HepG2 (cell line): Measurements from ENCODE around the gene NT5C. TPM values are rescaled to one million over a fixed set of nuclear protein-coding genes. Genes with fewer than 3 reads are reported as not detected.
A peak's percentile ranks its signal among the peaks of the same experiment; 100 is the strongest.

ENCODE experiments used
- ATAC-seq: fragments of 200-7000 bp; cut with Tn5 transposase; 3 replicates; pipeline ENCODE4 v1.9.1; 2020; ENCODE audit warnings: mild to moderate bottlenecking, moderate library complexity
- BruUV-seq: library from RNA; stranded (reverse); fragments of 400-500 nt; replicated peaks from 2 replicates; lab custom pipeline; 2021; lab: Mats Ljungman, UMichigan
- CTCF ChIA-PET: fragments of 300-600 bp; formaldehyde crosslinking; extraction: SDS; loops from one replicate; lab custom pipeline; 2021; ENCODE audit warnings: low total read pairs, inconsistent platforms, low intra/inter-chr PET ratio; lab: Yijun Ruan, JAX
- POLR2A ChIA-PET: fragments of 350-600 bp; sonication (Branson Sonifier 250); formaldehyde crosslinking; loops from one replicate; lab custom pipeline; 2020; ENCODE audit warnings: antibody characterized with exemption, inconsistent platforms; lab: Yijun Ruan, JAX
- DNase-seq: peaks from one replicate; pipeline ENCODE4 v3.0.0-alpha.2; 2015; ENCODE audit warnings: low spot score
- FAIRE-seq: peaks from 3 replicates; lab custom pipeline; 2011; peaks lifted over from hg19 to GRCh38; lab: Jason Lieb, UNC
- H2AFZ ChIP-seq: one replicate; pipeline ENCODE4 v1.6.1; 2011; ENCODE audit warnings: low read length, inconsistent platforms
- H3K27ac ChIP-seq: fragments of 300-600 bp; 3 replicates; pipeline ENCODE4 v1.8.0; 2011; ENCODE audit warnings: mixed run types, mild to moderate bottlenecking, mixed read lengths, low read length, inconsistent platforms; ENCODE audit not compliant: insufficient read depth; ENCODE audit errors: extremely low read length
- H3K27me3 ChIP-seq, 2 experiments: fragments of 200-600 bp in 1 of 2; 2 replicates in 1 of 2; 3 replicates in 1 of 2; pipeline versions ENCODE4 v1.6.0 to v1.8.0; 2011; ENCODE audit warnings: low read length in 2 of 2, mild to moderate bottlenecking in 2 of 2, moderate library complexity in 2 of 2, inconsistent platforms in 1 of 2; ENCODE audit not compliant: insufficient read depth in 2 of 2, control insufficient read depth in 1 of 2
- H3K36me3 ChIP-seq, 2 experiments: fragments of 200-600 bp in 1 of 2; replicated peaks in 1 of 2; 2 replicates in 1 of 2; 3 replicates in 1 of 2; pipeline versions ENCODE4 v1.5.1 to v1.8.0; 2011; ENCODE audit warnings: low read length in 2 of 2, inconsistent platforms in 1 of 2; ENCODE audit not compliant: insufficient read depth in 2 of 2, control insufficient read depth in 1 of 2
- H3K4me1 ChIP-seq: 2 replicates; pipeline ENCODE4 v1.5.1; 2012; ENCODE audit warnings: low read length, inconsistent platforms; ENCODE audit not compliant: insufficient read depth
- H3K4me2 ChIP-seq: 2 replicates; pipeline ENCODE4 v1.6.0; 2011; ENCODE audit warnings: low read depth, low read length, inconsistent platforms
- H3K4me3 ChIP-seq, 3 experiments: fragments of 200-600 bp in 1 of 3; sonication (generic), shearing (Covaris generic) in 1 of 3; replicated peaks in 1 of 3; 2 replicates each; pipeline ENCODE4 v1.5.1; 2011 to 2016; ENCODE audit warnings: low read length in 3 of 3, inconsistent platforms in 2 of 3, low read depth in 2 of 3, mild to moderate bottlenecking in 2 of 3, control low read depth in 1 of 3, mixed read lengths in 1 of 3; ENCODE audit not compliant: insufficient read depth in 1 of 3
- H3K79me2 ChIP-seq: one replicate; pipeline ENCODE4 v1.6.1; 2011; ENCODE audit warnings: low read length, inconsistent platforms; ENCODE audit not compliant: insufficient read depth
- H3K9ac ChIP-seq: 2 replicates; pipeline ENCODE4 v1.6.0; 2011; ENCODE audit warnings: mild to moderate bottlenecking, low read depth, low read length, inconsistent platforms; ENCODE audit not compliant: insufficient read depth
- H3K9me3 ChIP-seq: 2 replicates; pipeline ENCODE4 v1.5.1; 2012; ENCODE audit warnings: mild to moderate bottlenecking, low read length
- H4K20me1 ChIP-seq: 2 replicates; pipeline ENCODE4 v1.6.0; 2011; ENCODE audit warnings: inconsistent platforms, mild to moderate bottlenecking, low read length, moderate library complexity; ENCODE audit not compliant: insufficient read depth
- AGO2 ChIP-seq: fragments of 200-400 bp; formaldehyde crosslinking; optimal IDR thresholded peaks from 2 replicates; pipeline ENCODE3; 2017; ENCODE audit warnings: mild to moderate bottlenecking, low read depth, low read length, moderate library complexity
- AKAP8 ChIP-seq: sonication (generic); formaldehyde crosslinking; IDR thresholded peaks from 2 replicates; pipeline ENCODE4 v1.5.1; 2020; ENCODE audit warnings: mild to moderate bottlenecking, missing genetic modification reagents
- KDM5A ChIP-seq: fragments of 200-600 bp; sonication (generic); IDR thresholded peaks from 2 replicates; pipeline ENCODE4 v1.7.0; 2018; ENCODE audit warnings: antibody characterized with exemption, mild to moderate bottlenecking, low read length, borderline replicate concordance
- RFXAP ChIP-seq: sonication (generic); formaldehyde crosslinking; IDR thresholded peaks from 2 replicates; pipeline ENCODE4 v1.4.0; 2020; ENCODE audit warnings: missing genetic modification reagents, borderline replicate concordance
- SMAD1 ChIP-seq: sonication (generic); formaldehyde crosslinking; IDR thresholded peaks from 2 replicates; pipeline ENCODE4 v1.4.0; 2020; ENCODE audit warnings: missing genetic modification reagents, low read depth, mild to moderate bottlenecking, borderline replicate concordance
- ZBTB38 ChIP-seq: sonication (generic); formaldehyde crosslinking; IDR thresholded peaks from 2 replicates; pipeline ENCODE4 v1.5.1; 2020; ENCODE audit warnings: mild to moderate bottlenecking, missing genetic modification reagents
- ZBTB7B ChIP-seq: sonication (generic); formaldehyde crosslinking; IDR thresholded peaks from 2 replicates; pipeline ENCODE4 v1.4.0; 2020; ENCODE audit warnings: missing genetic modification reagents
- ZC3H13 ChIP-seq: sonication (generic); formaldehyde crosslinking; IDR thresholded peaks from 2 replicates; pipeline ENCODE4 v1.8.1; 2023; ENCODE audit warnings: mild to moderate bottlenecking, missing genetic modification reagents, moderate library complexity
- ZNF136 ChIP-seq: sonication (generic); formaldehyde crosslinking; IDR thresholded peaks from 2 replicates; pipeline ENCODE4 v1.8.1; 2022; ENCODE audit warnings: low read depth, mild to moderate bottlenecking, moderate library complexity, missing genetic modification reagents
- WGBS: methylation state at CpG from one replicate; pipeline ENCODE4 v1.1.6; 2017; ENCODE audit warnings: low lambda C conversion rate; 5-methylcytosine and 5-hydroxymethylcytosine counted together
- in situ Hi-C: cut with HindIII; loops from 2 replicates; pipeline ENCODE4 v1.10.0; 2017; ENCODE audit warnings: low pct_unique_long_range_greater_than_20kb; ENCODE audit not compliant: extremely low pct_ligation_motif_present
- intact Hi-C: fragments of 100-400 bp; cut with micrococcal nuclease; formaldehyde crosslinking; loops from one replicate; pipeline ENCODE4 v1.10.0; 2022; ENCODE audit not compliant: unreplicated experiment
- polyA plus RNA-seq, 8 experiments: library from polyadenylated mRNA; depleted of rRNA in 3 of 8; stranded (reverse) in 7 of 8; unstranded in 1 of 8; fragments of >200 nt; fragmentation: Illumina TruSeq in 4 of 8; extraction: Trizol in 4 of 8; gene quantifications; 2 replicates each; pipeline versions ENCODE4 v1.2.1 to v1.2.3, GENCODE V29; 2011 to 2016; ENCODE audit warnings: low read depth in 4 of 8, missing spikeins in 1 of 8, mixed read lengths in 1 of 8; ENCODE audit not compliant: insufficient read depth in 1 of 8
- total RNA-seq, 5 experiments: library from RNA; depleted of rRNA; stranded (reverse); fragments of >200 nt; fragmentation: Illumina TruSeq; extraction: Trizol; gene quantifications; 2 replicates each; pipeline ENCODE4 v1.2.3, GENCODE V29; 2016; ENCODE audit warnings: low read depth in 1 of 5
- TF ChIP-seq, protein P1 (sequence below): sonication (generic); formaldehyde crosslinking; IDR thresholded peaks from 2 replicates; pipeline ENCODE4 v1.5.0; 2020; ENCODE audit warnings: missing genetic modification reagents
- TF ChIP-seq, protein P2 (sequence below): sonication (generic); formaldehyde crosslinking; IDR thresholded peaks from 2 replicates; pipeline ENCODE4 v1.4.0; 2020; ENCODE audit warnings: missing genetic modification reagents, borderline replicate concordance
- TF ChIP-seq, protein P3 (sequence below): sonication (generic); formaldehyde crosslinking; IDR thresholded peaks from 2 replicates; pipeline ENCODE4 v1.9.0; 2021; ENCODE audit warnings: missing genetic modification reagents, borderline replicate concordance

NT5C gene
- total and polyA plus RNA-seq, 2 of the 13 experiments (the other 11 are each of a cell fraction or from before 2014, with no cell fraction given): 42.8 to 48.6 TPM

DNA sequence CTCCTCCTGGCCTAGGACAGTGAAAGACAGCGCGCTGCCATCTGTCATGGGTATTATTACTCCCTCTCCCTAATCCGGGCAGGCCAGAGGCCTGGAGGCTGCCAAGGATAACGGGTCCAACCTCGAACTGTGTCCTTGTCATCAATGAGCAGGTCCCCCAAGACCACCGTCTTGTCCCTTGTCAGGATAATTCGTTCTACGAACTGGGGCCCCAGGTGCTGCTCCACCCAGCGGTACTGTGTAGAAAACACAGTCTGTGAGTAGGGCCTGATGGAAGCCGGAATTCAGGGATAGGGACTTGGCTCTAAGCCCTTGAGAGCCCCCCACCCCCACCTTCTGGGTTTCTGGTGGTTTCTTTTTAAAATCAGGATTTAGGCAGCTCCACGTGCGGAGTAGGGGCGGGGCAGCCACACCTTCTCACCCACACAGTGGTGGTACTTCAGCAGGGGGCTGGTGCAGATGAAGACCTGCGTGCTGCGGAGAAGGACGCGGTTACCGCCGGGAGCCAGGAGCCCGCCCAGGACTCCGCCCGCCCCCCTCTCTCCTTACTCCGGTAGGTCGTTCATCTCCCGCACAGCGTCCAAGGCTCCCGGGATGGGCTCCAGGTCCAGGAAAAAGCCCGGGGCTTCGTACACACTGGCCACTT, 787 bp downstream of the NT5C start (continued):
- 0 out of 2 replicates have a peak, but pooled peaks have one; percentile 36 for TF ChIP-seq ZNF136
- TF ChIP-seq KDM5A: 0 out of 2 replicates have a peak, but pooled peaks have one; percentile 10
- TF ChIP-seq, protein P1, sequence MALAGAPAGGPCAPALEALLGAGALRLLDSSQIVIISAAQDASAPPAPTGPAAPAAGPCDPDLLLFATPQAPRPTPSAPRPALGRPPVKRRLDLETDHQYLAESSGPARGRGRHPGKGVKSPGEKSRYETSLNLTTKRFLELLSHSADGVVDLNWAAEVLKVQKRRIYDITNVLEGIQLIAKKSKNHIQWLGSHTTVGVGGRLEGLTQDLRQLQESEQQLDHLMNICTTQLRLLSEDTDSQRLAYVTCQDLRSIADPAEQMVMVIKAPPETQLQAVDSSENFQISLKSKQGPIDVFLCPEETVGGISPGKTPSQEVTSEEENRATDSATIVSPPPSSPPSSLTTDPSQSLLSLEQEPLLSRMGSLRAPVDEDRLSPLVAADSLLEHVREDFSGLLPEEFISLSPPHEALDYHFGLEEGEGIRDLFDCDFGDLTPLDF (CRISPR knock-in tag): no peak
- TF ChIP-seq ZBTB7B (CRISPR knock-in tag): peak; percentile 23; the same call in 1 of the 2 replicates

DNA sequence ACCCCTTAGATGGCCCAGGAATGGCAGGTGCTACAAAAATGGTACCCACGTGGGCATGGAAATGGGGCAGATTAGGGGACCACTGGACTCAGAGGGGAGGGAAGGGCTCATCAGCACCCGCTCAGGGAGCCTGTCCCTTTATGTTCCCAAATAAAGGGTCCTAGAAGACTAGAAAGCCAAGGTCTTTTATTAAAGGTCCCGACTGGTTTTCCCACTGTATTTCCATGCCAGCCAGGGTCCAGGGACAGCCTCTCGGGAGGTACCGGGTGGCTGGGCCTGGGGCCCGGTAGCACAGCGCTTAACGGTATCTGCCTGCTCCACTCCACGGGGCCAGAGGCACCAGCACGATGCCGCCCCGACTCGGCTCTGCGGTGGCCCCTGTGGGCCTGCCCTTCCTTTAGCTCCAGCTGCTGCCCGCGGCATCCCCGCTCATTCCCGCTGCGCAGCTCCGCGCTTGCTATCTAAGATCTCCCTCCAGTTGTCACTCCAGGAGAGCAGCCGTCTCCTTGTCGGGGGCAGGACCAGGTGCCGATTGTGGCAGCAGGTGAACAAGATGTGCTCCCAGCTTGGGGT, 1.4 kb downstream of the NT5C start:
- peak overlapping the region; percentile 59 for H3K4me2 ChIP-seq
- WGBS: 90% methylated on average over 20 of the region's 24 CpGs
- BruUV-seq: no TSS peak
- no peak overlapping the region for H3K27ac ChIP-seq
- H3K9ac ChIP-seq: peak overlapping the region; percentile 85
- POLR2A ChIA-PET: interaction anchor here (0.5 to 3.0 kb wide), 14 partner anchors 11 to 169 kb away, joined by 3 to 19 read pairs (median 5); partner anchors contain the start of gene ARMC7
- CTCF ChIA-PET: interaction anchor here (1.0 to 2.8 kb wide), 3 partner anchors 16 to 70 kb away, joined by 6 to 26 read pairs (median 7); no protein-coding TSS in a partner anchor
- no peak overlapping the region for H2AFZ ChIP-seq
- no peak for ATAC-seq
- peaks cover 26% of the 10 kb centered on the region for H3K4me1 ChIP-seq
- H3K79me2 ChIP-seq: peaks cover 8% of the 10 kb centered on the region
- H4K20me1 ChIP-seq: peaks cover 4% of the 10 kb centered on the region; the same call in 1 of the 2 replicates
- peaks cover 6 to 22% of the 10 kb centered on the region in 2 experiments; a peak in 4 of 5 replicates for H3K36me3 ChIP-seq
- DNase-seq: no peak
- in situ Hi-C loops (no loop called here), intact Hi-C loops (loop anchor here (5.0 kb wide), 1 partner anchor 72 kb away; no protein-coding TSS in a partner anchor)
- H3K27me3 ChIP-seq: no peaks in the 10 kb centered on the region
- FAIRE-seq: no peak
- H3K4me3 ChIP-seq: peak overlapping the region; percentile 77 to 96 (median 83)
- H3K9me3 ChIP-seq: no peaks in the 10 kb centered on the region
- TF ChIP-seq RFXAP (CRISPR knock-in tag): 0 out of 2 replicates have a peak, but pooled peaks have one; percentile 2
- peak; percentile 48; the same call in 1 of the 2 replicates for TF ChIP-seq ZC3H13 (CRISPR knock-in tag)
- TF ChIP-seq SMAD1 (CRISPR knock-in tag): 0 out of 2 replicates have a peak, but pooled peaks have one; percentile 6
- TF ChIP-seq, protein P2, sequence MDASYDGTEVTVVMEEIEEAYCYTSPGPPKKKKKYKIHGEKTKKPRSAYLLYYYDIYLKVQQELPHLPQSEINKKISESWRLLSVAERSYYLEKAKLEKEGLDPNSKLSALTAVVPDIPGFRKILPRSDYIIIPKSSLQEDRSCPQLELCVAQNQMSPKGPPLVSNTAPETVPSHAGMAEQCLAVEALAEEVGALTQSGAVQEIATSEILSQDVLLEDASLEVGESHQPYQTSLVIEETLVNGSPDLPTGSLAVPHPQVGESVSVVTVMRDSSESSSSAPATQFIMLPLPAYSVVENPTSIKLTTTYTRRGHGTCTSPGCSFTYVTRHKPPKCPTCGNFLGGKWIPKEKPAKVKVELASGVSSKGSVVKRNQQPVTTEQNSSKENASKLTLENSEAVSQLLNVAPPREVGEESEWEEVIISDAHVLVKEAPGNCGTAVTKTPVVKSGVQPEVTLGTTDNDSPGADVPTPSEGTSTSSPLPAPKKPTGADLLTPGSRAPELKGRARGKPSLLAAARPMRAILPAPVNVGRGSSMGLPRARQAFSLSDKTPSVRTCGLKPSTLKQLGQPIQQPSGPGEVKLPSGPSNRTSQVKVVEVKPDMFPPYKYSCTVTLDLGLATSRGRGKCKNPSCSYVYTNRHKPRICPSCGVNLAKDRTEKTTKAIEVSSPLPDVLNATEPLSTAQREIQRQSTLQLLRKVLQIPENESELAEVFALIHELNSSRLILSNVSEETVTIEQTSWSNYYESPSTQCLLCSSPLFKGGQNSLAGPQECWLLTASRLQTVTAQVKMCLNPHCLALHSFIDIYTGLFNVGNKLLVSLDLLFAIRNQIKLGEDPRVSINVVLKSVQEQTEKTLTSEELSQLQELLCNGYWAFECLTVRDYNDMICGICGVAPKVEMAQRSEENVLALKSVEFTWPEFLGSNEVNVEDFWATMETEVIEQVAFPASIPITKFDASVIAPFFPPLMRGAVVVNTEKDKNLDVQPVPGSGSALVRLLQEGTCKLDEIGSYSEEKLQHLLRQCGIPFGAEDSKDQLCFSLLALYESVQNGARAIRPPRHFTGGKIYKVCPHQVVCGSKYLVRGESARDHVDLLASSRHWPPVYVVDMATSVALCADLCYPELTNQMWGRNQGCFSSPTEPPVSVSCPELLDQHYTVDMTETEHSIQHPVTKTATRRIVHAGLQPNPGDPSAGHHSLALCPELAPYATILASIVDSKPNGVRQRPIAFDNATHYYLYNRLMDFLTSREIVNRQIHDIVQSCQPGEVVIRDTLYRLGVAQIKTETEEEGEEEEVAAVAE (CRISPR knock-in tag): no peak
- TF ChIP-seq, protein P3, sequence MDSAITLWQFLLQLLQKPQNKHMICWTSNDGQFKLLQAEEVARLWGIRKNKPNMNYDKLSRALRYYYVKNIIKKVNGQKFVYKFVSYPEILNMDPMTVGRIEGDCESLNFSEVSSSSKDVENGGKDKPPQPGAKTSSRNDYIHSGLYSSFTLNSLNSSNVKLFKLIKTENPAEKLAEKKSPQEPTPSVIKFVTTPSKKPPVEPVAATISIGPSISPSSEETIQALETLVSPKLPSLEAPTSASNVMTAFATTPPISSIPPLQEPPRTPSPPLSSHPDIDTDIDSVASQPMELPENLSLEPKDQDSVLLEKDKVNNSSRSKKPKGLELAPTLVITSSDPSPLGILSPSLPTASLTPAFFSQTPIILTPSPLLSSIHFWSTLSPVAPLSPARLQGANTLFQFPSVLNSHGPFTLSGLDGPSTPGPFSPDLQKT: no peak
- TF ChIP-seq AGO2: peak; percentile 89
- 0 out of 2 replicates have a peak, but pooled peaks have one; percentile 34 for TF ChIP-seq AKAP8 (CRISPR knock-in tag)
- peak; percentile 52; the same call in 1 of the 2 replicates for TF ChIP-seq ZBTB38 (CRISPR knock-in tag)
